Body of pancreas (tissue), 4 donors: ENCODE data around the gene CDKN1C. TPM values are rescaled to one million over a fixed set of nuclear protein-coding genes. Genes with fewer than 3 reads are reported as not detected.

Source experiments
- ATAC-seq: fragments of 150-250 bp; one replicate; pipeline ENCODE4 v1.9.1; 2016
- DNase-seq, 4 donors: peaks; one replicate each; pipeline ENCODE4 v3.0.0-alpha.2; 2019
- H3K27ac ChIP-seq, 4 donors: fragments of 200-600 bp; sonication (generic); 1 replicate in 3 of 4; 2 replicates in 1 of 4; pipeline versions ENCODE4 v1.5.1 to v1.6.1; 2016 to 2019; ENCODE audit warnings: mild to moderate bottlenecking in 1 of 4, mixed read lengths in 1 of 4, moderate library complexity in 1 of 4
- H3K27me3 ChIP-seq, 2 donors: fragments of 200-600 bp; sonication (generic); one replicate each; pipeline ENCODE4 v1.6.0; 2016; ENCODE audit warnings: mild to moderate bottlenecking in 1 of 2
- H3K36me3 ChIP-seq, 2 donors: fragments of 200-600 bp; sonication (generic); replicated peaks in 1 of 2; 2 replicates each; pipeline ENCODE4 v1.5.1; 2016; ENCODE audit warnings: low read depth in 2 of 2; ENCODE audit not compliant: insufficient read depth in 1 of 2
- H3K4me1 ChIP-seq: fragments of 200-600 bp; sonication (generic); one replicate; pipeline ENCODE4 v1.6.0; 2016
- H3K4me3 ChIP-seq, 2 donors: fragments of 200-600 bp; sonication (generic); 1 replicate in 1 of 2; 2 replicates in 1 of 2; pipeline ENCODE4 v1.5.1; 2016 to 2019
- H3K9me3 ChIP-seq, 3 donors: fragments of 200-600 bp; sonication (generic); 1 replicate in 2 of 3; 2 replicates in 1 of 3; pipeline ENCODE4 v1.5.1; 2016
- CTCF ChIP-seq, 7 experiments: fragments of 450-650 bp in 4 of 7; fragments of 200-600 bp in 3 of 7; sonication (generic) in 3 of 7; IDR thresholded peaks; one replicate each; pipeline ENCODE4 v1.5.1; 2016 to 2019; ENCODE audit warnings: antibody characterized with exemption in 7 of 7
- POLR2A ChIP-seq, 3 donors: fragments of 450-650 bp; IDR thresholded peaks; one replicate each; pipeline ENCODE4 v1.6.1; 2016; ENCODE audit warnings: antibody characterized with exemption in 3 of 3, mild to moderate bottlenecking in 2 of 3
- WGBS, 2 donors: methylation state at CpG; one replicate each; pipeline ENCODE4 v1.1.5; 2017; 5-methylcytosine and 5-hydroxymethylcytosine counted together
- intact Hi-C: fragments of 100-400 bp; cut with DNase I; formaldehyde crosslinking; loops from one replicate; pipeline ENCODE4 v1.15.1; 2023
- total RNA-seq, 2 donors: library from RNA; depleted of rRNA; stranded (reverse); fragments of >200 nt; gene quantifications; one replicate each; pipeline ENCODE4 v1.1.0, GENCODE V29; 2016

CDKN1C gene
- total RNA-seq, 2 donors from 2014 or later = 35.3 to 231 TPM

DNA sequence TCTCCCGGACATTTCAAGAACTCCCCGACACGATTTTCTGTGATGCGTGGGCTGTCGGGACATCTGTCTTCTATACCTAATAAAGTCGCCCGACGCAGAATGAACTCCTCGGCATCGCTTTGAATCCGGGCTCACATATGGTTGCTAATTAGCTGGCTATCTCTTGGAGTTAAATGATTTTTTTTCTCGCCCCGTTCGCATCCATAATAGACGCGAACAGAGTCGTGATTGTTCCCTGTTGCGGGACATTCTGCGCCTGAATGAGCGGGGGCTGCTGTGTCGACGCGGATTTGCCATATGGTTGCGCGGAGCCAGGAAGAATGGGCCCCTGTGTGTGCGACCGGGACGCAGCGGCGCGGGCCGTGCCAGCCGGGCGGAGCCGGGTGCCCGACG lies 16.4 kb downstream of the CDKN1C start:
- WGBS, 2 donors = 15 to 26% methylated on average over 24 to 37 of the region's 37 CpGs
- no peaks in the 10 kb centered on the region for H3K9me3 ChIP-seq
- intact Hi-C loops = no loop called here
- no peak overlapping the region for H3K27ac ChIP-seq
- H3K4me3 ChIP-seq = no peak overlapping the region
- DNase-seq = no peak
- TF ChIP-seq CTCF (IDR thresholded peaks at IDR 0.05) = no peak
- TF ChIP-seq POLR2A (IDR thresholded peaks at IDR 0.05) = no peak
- no peak for ATAC-seq
- H3K27me3 ChIP-seq = peaks cover 0 to 23% of the 10 kb centered on the region in 2 donors
- no peaks in the 10 kb centered on the region for H3K4me1 ChIP-seq
- H3K36me3 ChIP-seq = no peaks in the 10 kb centered on the region

- Histone ChIP-seq H3K4me1 (no peaks in the 10 kb centered on the region), H3K4me3 (no peak overlapping the region), H3K9me3 (no peaks in the 10 kb centered on the region), H3K27ac (no peak overlapping the region), H3K36me3 (no peaks in the 10 kb centered on the region), H3K27me3 (peaks cover 0 to 23% of the 10 kb centered on the region in 2 donors)
- ATAC-seq = no peak
- DNase-seq = no peak
- TF ChIP-seq POLR2A (IDR thresholded peaks at IDR 0.05) = no peak
- TF ChIP-seq CTCF (IDR thresholded peaks at IDR 0.05) = no peak
- intact Hi-C loops = no loop called here
- WGBS, 2 donors = 22 to 52% methylated on average over 5 to 16 of the region's 16 CpGs
Measured at GRCh38 chr11:2868506-2869133, 17.0 kb downstream of the CDKN1C start.

DNA sequence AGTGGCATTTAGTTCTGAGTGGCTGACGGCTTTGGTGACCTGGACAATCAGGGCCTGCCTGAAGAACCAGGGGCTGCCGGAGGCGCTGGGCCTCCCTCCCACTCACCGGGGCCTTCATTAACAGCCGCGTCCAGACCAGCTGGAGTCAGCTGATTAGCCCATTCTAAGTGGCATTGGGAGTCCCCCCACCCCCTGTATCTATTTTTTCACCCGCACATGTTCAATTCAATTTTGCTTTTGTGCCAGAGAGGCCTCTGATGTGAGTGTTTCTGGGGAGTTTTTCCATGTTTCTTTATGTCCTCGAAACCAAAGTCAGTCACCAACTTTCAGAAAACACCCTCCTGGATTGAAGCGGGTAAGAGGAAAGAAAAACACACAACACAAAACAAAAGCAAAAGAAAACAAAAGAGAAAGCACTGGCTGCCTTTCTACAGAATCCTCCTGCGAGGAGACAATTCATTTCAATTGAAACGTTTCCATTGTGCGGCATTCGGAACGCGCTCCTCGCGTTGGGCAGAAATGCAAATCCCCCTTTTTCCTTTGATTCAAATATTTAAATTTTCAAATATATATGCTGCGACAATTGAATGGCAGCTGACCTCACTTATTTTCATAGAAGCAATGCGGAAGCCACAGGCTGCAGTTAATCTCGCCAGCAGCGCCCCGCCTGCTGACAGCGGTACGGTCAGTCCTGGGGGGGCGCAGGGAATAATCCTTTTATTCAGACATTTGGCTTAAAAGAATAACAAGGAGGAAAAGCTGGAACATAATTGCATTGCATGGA lies 17.7 kb downstream of the CDKN1C start:
- ATAC-seq = no peak
- peaks cover 0 to 26% of the 10 kb centered on the region in 2 donors for H3K27me3 ChIP-seq
- no peaks in the 10 kb centered on the region for H3K36me3 ChIP-seq
- no peak for TF ChIP-seq POLR2A (IDR thresholded peaks at IDR 0.05)
- TF ChIP-seq CTCF (IDR thresholded peaks at IDR 0.05) = no peak
- intact Hi-C loops = no loop called here
- H3K9me3 ChIP-seq = no peaks in the 10 kb centered on the region
- H3K4me3 ChIP-seq = no peak overlapping the region
- 70 to 79% methylated on average over 24 to 25 of the region's 25 CpGs for WGBS, 2 donors
- H3K4me1 ChIP-seq = peaks cover 3% of the 10 kb centered on the region
- DNase-seq = no peak
- H3K27ac ChIP-seq = no peak overlapping the region

DNA sequence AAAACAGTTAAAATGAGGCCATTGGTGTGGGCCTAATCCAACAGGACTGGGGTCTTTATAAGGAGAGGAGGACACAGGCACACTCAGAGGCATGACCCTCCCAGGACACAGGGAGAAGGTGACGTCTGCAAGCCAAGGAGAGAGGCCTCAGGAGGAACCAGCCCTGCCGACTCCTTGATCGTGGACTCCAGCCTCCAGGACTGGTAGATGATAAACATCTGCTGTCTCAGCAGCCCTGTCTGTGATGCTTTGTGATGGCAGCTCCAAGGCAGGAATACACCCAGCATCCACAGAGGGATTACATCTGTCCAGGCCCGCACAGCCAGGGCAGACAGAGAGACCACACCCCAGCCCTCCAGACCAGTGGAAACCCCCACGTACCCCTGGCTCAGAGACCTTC lies 18.4 kb downstream of the CDKN1C start:
- peaks cover 0 to 30% of the 10 kb centered on the region in 2 donors for H3K27me3 ChIP-seq
- WGBS, 2 donors = 87% methylated on average over 5 of the region's 5 CpGs; no CpG with 5 or more reads in 1 of the 2 donors

More for the DNA sequence above, 18.4 kb downstream of the CDKN1C start:
- intact Hi-C loops = no loop called here
- no peak overlapping the region for H3K4me3 ChIP-seq
- no peak overlapping the region for H3K27ac ChIP-seq
- no peaks in the 10 kb centered on the region for H3K9me3 ChIP-seq
- no peak for TF ChIP-seq POLR2A (IDR thresholded peaks at IDR 0.05)
- no peak for TF ChIP-seq CTCF (IDR thresholded peaks at IDR 0.05)
- ATAC-seq (no peak), DNase-seq (no peak)
- H3K36me3 ChIP-seq = no peaks in the 10 kb centered on the region
- peaks cover 10% of the 10 kb centered on the region for H3K4me1 ChIP-seq
